Central memory CD8-positive, alpha-beta T cell (primary cell): ENCODE results near the gene ATP4A.
A peak's percentile ranks its signal among the peaks of the same experiment; 100 is the strongest.

Experiments used
- ATAC-seq: fragments of 150-1000 bp; cut with Tn5 transposase; replicated peaks from 2 replicates; pipeline ENCODE4 v1.10.0; 2022; ENCODE audit warnings: mild to moderate bottlenecking, moderate FRiP score, moderate number of reproducible peaks; ENCODE audit not compliant: poor library complexity, severe bottlenecking; ENCODE audit errors: extremely low read depth
- DNase-seq, 2 donors: peaks; one replicate each; pipeline ENCODE4 v3.0.0; 2021; ENCODE audit warnings: low spot score in 2 of 2
- H3K27ac Mint-ChIP-seq: one replicate; pipeline ENCODE4 v1.8.0; 2022; ENCODE audit warnings: low read depth, mild to moderate bottlenecking, moderate library complexity, mixed read lengths
- H3K27me3 Mint-ChIP-seq: one replicate; pipeline ENCODE4 v1.8.0; 2022; ENCODE audit warnings: mixed read lengths
- H3K36me3 Mint-ChIP-seq: one replicate; pipeline ENCODE4 v1.8.0; 2022; ENCODE audit warnings: mild to moderate bottlenecking, moderate library complexity, mixed read lengths; ENCODE audit not compliant: insufficient read depth
- H3K4me1 Mint-ChIP-seq: one replicate; pipeline ENCODE4 v1.8.0; 2022; ENCODE audit warnings: mixed read lengths
- H3K4me3 Mint-ChIP-seq: one replicate; pipeline ENCODE4 v1.8.0; 2022; ENCODE audit warnings: mild to moderate bottlenecking, moderate library complexity, mixed read lengths
- H3K9me3 Mint-ChIP-seq: one replicate; pipeline ENCODE4 v1.8.0; 2022; ENCODE audit warnings: mixed read lengths

Gene ATP4A

DNA sequence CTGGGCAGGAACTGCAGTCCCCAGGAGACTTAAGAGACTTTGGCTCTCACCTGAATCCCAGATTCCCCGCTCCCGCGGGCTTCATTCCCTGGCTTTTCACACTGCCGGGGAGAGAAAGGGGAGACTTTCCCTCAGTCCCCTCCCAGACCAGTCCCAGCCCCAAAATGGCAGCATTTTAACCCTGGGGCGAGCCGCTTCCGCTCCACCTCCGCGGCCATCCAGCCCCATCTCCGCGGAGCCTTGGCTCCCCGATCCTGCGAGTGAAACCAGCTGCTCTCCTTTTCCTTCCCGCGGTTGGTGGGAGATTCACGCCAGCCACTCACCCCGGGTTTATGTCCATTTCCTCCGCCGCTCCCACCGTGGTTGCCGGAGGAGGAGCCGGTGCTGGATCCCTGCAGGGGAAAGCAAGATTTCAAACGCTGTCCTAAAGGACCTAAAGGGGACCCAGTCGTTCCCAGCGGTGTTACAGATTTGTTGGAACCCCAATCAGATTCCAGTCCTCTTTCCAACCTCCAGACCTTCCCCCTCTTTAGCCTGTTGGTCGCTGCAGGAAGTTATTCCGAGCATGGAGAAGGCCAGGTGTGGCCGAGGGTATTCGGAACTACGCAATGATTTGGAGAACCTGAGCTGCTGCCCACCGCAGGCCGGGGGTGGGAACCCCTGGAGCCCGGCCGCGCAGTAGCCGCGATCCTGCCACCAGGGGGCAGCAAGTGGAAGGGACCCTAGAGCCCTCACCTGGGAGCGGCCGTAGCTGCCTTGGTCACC is 53.4 kb downstream of the ATP4A start:
- no peak overlapping the region for H3K27ac Mint-ChIP-seq
- H3K9me3 Mint-ChIP-seq: no peaks in the 10 kb centered on the region
- ATAC-seq (peak; percentile 62), DNase-seq (peak; percentile 45 to 70)
- H3K4me1 Mint-ChIP-seq: peaks cover 15% of the 10 kb centered on the region
- peak overlapping the region; percentile 80 for H3K4me3 Mint-ChIP-seq
- H3K27me3 Mint-ChIP-seq: peaks cover 43% of the 10 kb centered on the region
- H3K36me3 Mint-ChIP-seq: peaks cover 4% of the 10 kb centered on the region

DNA sequence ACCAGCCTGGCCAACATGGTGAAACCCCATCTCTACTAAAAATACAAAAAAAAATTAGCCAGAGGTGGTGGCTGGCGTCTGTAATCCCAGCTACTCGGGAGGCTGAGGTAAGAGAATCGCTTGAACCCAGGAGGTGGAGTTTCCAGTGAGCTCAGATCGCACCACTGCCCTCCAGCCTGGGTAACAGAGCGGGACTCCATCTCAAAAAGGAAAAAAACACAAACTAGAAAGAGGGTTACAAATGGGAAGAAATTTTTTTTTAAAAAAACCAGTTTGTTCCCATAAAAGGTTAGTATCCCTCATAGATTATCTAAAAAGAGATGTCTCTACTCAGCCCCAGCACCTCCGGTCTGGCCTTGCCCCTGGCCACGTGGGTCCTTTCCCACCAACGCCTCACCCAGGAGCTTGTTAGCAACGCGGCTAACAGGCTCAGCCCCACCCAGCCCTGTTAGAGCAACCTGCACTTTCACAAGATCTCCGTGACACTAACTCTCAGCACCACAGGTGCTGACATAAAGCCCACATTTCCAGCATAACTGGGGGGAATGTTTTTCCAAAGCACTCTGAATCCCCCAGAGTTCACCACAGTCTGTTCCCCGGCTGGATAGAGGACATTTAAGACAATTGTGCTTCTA is 54.3 kb downstream of the ATP4A start:
- no peaks in the 10 kb centered on the region for H3K9me3 Mint-ChIP-seq
- peaks cover 4% of the 10 kb centered on the region for H3K36me3 Mint-ChIP-seq
- H3K27ac Mint-ChIP-seq: no peak overlapping the region
- DNase-seq (peak in 1 of 2 donors; percentile 28), ATAC-seq (peak; percentile 78)
- peaks cover 47% of the 10 kb centered on the region for H3K27me3 Mint-ChIP-seq
- H3K4me1 Mint-ChIP-seq: peaks cover 15% of the 10 kb centered on the region
- H3K4me3 Mint-ChIP-seq: peak overlapping the region; percentile 80

DNA sequence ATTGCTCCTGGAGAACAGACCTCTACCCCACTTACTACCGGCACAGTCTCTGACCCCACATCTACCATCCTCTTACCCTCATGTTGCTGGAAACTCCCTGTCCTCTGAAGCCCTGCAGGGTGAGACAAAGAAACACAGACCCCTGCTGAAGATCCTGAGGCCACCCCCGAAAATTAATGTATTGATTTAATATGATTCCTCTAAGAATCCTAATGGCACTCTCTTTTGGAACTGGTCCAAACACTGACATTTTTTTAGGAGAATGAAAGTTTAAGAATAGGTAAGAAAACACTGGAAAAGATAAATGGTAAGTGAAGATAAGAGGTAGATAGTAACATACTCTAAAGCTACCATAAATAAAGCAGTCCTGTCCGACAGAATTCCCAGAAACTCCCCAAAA is 55.3 kb downstream of the ATP4A start:
- Mint-ChIP-seq H3K4me3 (no peak overlapping the region), H3K27me3 (peaks cover 45% of the 10 kb centered on the region), H3K9me3 (no peaks in the 10 kb centered on the region), H3K4me1 (peaks cover 15% of the 10 kb centered on the region), H3K27ac (no peak overlapping the region), H3K36me3 (peaks cover 4% of the 10 kb centered on the region)
- ATAC-seq (no peak), DNase-seq (no peak)

- Mint-ChIP-seq H3K27me3 (peaks cover 45% of the 10 kb centered on the region), H3K27ac (no peak overlapping the region), H3K9me3 (no peaks in the 10 kb centered on the region), H3K4me1 (peaks cover 15% of the 10 kb centered on the region), H3K4me3 (no peak overlapping the region), H3K36me3 (peaks cover 4% of the 10 kb centered on the region)
- ATAC-seq: no peak
- no peak for DNase-seq
These were observed 55.9 kb downstream of the ATP4A start for GRCh38 chr19:35507561-35507960.

DNA sequence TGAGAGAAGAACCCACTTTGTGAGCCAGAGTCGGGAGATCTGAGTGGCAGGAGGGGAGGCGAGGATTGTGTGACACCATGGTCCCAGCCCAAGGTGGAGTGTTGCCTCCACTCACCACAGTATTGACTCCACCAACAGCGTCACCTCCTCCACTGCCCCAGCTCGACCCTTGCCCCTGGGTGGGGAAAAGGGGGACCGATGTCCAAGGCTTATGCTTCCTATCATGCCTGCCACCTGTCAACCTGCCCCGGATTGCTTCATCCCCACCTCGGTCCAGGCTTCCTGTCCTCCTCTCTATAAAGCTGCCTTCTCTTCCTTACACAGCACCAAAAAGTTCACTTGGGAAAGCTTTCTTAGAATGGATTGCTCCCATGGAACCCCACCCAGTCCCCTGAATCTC is 57.4 kb downstream of the ATP4A start:
- peaks cover 4% of the 10 kb centered on the region for H3K36me3 Mint-ChIP-seq
- peaks cover 21% of the 10 kb centered on the region for H3K4me1 Mint-ChIP-seq
- H3K9me3 Mint-ChIP-seq: no peaks in the 10 kb centered on the region
- ATAC-seq: no peak
- H3K27me3 Mint-ChIP-seq: peaks cover 46% of the 10 kb centered on the region
- DNase-seq: no peak
- H3K27ac Mint-ChIP-seq: no peak overlapping the region
- no peak overlapping the region for H3K4me3 Mint-ChIP-seq

- Mint-ChIP-seq H3K4me3 (no peak overlapping the region), H3K27me3 (peaks cover 38% of the 10 kb centered on the region), H3K27ac (no peak overlapping the region), H3K4me1 (peaks cover 6% of the 10 kb centered on the region), H3K9me3 (no peaks in the 10 kb centered on the region), H3K36me3 (no peaks in the 10 kb centered on the region)
- DNase-seq: no peak
- ATAC-seq: no peak
These were observed 60.7 kb downstream of the ATP4A start for GRCh38 chr19:35502751-35503150.

DNA sequence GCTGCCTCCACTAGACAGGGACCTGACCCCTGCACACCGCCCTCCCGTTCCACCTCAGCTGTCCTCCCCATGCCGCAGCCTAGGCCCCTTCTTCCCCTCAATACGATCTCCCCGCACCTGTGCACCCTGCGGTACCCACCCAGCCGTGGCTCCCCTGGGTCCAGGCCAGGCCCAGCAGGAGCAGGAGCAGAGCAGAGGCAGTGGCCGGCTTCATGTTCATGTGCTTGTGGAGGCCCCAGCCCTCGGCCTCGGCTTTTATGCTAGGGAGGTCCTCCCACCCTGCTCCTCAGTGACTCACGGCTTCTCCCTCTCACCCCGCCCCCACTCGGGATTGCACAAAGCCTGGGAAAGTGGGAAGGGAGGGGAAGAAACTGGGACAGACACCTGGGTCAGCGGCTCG is 61.8 kb downstream of the ATP4A start:
- H3K36me3 Mint-ChIP-seq: peaks cover 2% of the 10 kb centered on the region
- no peak overlapping the region for H3K4me3 Mint-ChIP-seq
- peaks cover 6% of the 10 kb centered on the region for H3K4me1 Mint-ChIP-seq
- H3K27ac Mint-ChIP-seq: no peak overlapping the region
- DNase-seq (no peak), ATAC-seq (no peak)
- H3K9me3 Mint-ChIP-seq: no peaks in the 10 kb centered on the region
- peaks cover 28% of the 10 kb centered on the region for H3K27me3 Mint-ChIP-seq

DNA sequence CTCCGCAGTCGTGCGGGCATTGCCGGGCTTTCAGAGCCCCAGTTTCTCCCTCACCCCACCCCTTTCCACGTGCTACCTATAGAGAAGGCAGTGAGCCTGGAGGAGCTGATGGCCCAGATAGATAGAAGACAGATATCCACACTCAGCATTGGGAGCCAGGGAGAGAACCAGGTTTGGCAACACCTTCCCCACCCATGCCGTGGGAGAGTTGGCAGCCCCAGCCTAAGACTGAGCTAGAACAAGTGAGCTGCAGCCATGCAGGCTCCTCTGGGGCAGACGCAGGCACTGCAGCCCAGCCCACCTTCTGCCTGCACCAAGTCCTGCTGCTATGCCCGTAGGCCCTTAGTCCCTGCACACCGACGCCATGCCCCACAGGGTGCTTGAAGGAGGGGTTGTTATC is 62.8 kb downstream of the ATP4A start:
- Mint-ChIP-seq H3K4me3 (no peak overlapping the region), H3K4me1 (peaks cover 6% of the 10 kb centered on the region), H3K27ac (no peak overlapping the region), H3K36me3 (peaks cover 2% of the 10 kb centered on the region), H3K27me3 (peaks cover 27% of the 10 kb centered on the region), H3K9me3 (no peaks in the 10 kb centered on the region)
- ATAC-seq (no peak), DNase-seq (no peak)
